GM12801 (cell line): ENCODE data around the gene ANGEL2.

Experiments
- CTCF ChIP-seq: IDR thresholded peaks from one replicate; pipeline ENCODE4 v1.5.1; 2011; ENCODE audit warnings: control low read depth; ENCODE audit not compliant: insufficient read length; ENCODE audit errors: extremely low read depth

Gene ANGEL2

GRCh38 chr1:212967801-212968200 lies 47.9 kb downstream of the ANGEL2 start:
- TF ChIP-seq CTCF = no peak

GRCh38 chr1:212966616-212967015 lies 49.1 kb downstream of the ANGEL2 start:
- TF ChIP-seq CTCF = no peak

- no peak for TF ChIP-seq CTCF
These were observed 51.6 kb downstream of the ANGEL2 start for GRCh38 chr1:212964102-212964501.

GRCh38 chr1:212962509-212962908 lies 53.2 kb downstream of the ANGEL2 start:
- TF ChIP-seq CTCF = no peak

GRCh38 chr1:212960932-212961331 lies 54.7 kb downstream of the ANGEL2 start:
- no peak for TF ChIP-seq CTCF

- TF ChIP-seq CTCF = no peak
These were observed 56.1 kb downstream of the ANGEL2 start for GRCh38 chr1:212959266-212960220.

- TF ChIP-seq CTCF = no peak
These were observed 57.5 kb downstream of the ANGEL2 start for GRCh38 chr1:212958175-212958574.
